Measurements from ENCODE around the gene TADA2B. TPM values are rescaled to one million over a fixed set of nuclear protein-coding genes. Genes with fewer than 3 reads are reported as not detected.

Gene TADA2B
- total and polyA plus RNA-seq, 10 of the 15 experiments (the other 5 are each of a cell fraction or from before 2014, with no cell fraction given) = 0.66 to 12.0 (median 5.6) TPM

DNA sequence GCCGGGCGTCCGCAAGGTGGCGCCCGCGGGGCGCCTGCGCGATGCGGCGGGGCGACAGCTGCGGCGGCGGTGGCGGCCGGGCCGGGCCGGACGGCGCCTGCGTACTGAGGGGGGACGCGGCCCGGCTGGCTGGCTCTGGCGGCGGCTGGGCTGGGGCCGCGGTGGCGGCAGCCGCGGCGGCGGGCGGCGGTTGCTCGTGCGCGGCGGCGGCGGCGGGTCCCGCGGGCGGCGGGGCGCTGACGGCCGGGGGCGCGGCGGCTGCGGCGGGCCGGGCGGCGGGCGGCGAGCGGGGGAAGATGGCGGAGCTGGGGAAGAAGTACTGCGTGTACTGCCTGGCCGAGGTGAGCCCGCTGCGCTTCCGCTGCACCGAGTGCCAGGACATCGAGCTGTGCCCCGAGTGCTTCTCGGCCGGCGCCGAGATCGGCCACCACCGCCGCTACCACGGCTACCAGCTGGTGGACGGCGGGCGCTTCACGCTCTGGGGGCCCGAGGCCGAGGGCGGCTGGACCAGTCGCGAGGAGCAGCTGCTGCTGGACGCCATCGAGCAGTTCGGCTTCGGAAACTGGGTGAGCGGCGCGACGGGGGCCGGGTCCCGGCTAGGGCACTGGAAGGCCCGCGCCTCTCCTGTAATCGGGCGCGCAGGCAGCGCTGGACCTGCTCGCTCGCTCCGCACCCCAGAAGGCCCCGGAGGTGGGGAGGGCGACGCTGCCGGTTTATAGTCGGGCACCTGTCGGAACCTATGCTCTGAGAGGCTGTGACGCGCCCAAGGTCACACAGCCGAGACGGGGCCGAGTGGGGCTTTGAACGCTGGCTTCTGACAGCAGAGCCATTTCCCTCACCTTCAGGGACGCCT is at the start of gene TADA2B (continued):
- peak; percentile 43 for TF ChIP-seq HDAC6 (IDR thresholded peaks at IDR 0.05; ENCODE audit: unreplicated experiment)

DNA sequence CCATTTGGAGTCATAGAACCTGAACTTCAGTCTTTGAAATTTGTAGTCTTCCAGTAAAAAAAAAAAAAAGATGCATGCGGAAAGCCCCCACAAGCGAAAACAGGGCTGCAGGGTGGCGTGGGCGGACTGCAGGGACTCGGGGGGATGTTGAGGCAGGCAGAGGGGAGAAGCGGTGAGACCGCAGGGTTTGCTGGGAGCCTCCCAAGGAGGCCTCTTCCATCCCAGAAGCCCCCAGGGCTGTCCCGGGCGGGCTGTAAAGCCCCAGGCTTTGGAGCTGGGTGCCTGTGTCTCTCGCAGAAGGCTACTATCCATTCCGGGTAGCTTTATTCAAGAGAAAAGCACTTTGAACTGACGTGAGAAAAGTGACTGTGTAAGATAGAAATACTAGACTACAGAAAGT is 46.7 kb upstream of the TADA2B start:
- Histone ChIP-seq H3K79me2 (ENCODE audit: control insufficient read depth, insufficient read depth, low read length) (peaks cover 12% of the 10 kb centered on the region), H4K20me1 (ENCODE audit: control insufficient read depth, insufficient read depth) (no peaks in the 10 kb centered on the region), H3K9me3 (replicated peaks; ENCODE audit: control insufficient read depth, insufficient read depth, low read length) (no peaks in the 10 kb centered on the region), H3K27me3 (replicated peaks in 1 of 2; ENCODE audit: control insufficient read depth in 2 of 2, insufficient read depth in 2 of 2, low read length in 1 of 2) (no peaks in the 10 kb centered on the region), H2AFZ (ENCODE audit: control insufficient read depth, low read depth, low read length) (no peak overlapping the region), H3K36me3 (ENCODE audit: control insufficient read depth in 2 of 2, insufficient read depth in 2 of 2, low read length in 1 of 2) (peaks cover 25 to 36% of the 10 kb centered on the region in 2 experiments), H3K27ac (ENCODE audit: control insufficient read depth, insufficient read depth) (no peak overlapping the region), H3K4me2 (ENCODE audit: control insufficient read depth, insufficient read depth) (no peak overlapping the region), H3K4me3 (no peak overlapping the region), H3K9ac (ENCODE audit: control insufficient read depth, insufficient read depth, low read length) (no peak overlapping the region), H3K4me1 (ENCODE audit: control insufficient read depth, insufficient read depth, low read length) (peaks cover 20% of the 10 kb centered on the region)
- no TSS peak for BruUV-seq (replicated peaks)
- no peak for TF ChIP-seq CREB1 (IDR thresholded peaks at IDR 0.05; ENCODE audit: low read depth)
- TF ChIP-seq POLR2AphosphoS2 (IDR thresholded peaks at IDR 0.05; ENCODE audit: low read depth, low read length) = no peak
- TF ChIP-seq, protein P1, sequence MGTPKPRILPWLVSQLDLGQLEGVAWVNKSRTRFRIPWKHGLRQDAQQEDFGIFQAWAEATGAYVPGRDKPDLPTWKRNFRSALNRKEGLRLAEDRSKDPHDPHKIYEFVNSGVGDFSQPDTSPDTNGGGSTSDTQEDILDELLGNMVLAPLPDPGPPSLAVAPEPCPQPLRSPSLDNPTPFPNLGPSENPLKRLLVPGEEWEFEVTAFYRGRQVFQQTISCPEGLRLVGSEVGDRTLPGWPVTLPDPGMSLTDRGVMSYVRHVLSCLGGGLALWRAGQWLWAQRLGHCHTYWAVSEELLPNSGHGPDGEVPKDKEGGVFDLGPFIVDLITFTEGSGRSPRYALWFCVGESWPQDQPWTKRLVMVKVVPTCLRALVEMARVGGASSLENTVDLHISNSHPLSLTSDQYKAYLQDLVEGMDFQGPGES (IDR thresholded peaks at IDR 0.05) = no peak
- TF ChIP-seq JUNB (IDR thresholded peaks at IDR 0.05) = no peak
- no peak for TF ChIP-seq HDAC6 (IDR thresholded peaks at IDR 0.05; ENCODE audit: unreplicated experiment)
- TF ChIP-seq SREBF1 (IDR thresholded peaks at IDR 0.05; ENCODE audit: low read length) = no peak
- no peak for FAIRE-seq
- ChIA-PET SMC1A (ENCODE audit: uncharacterized antibody, unreplicated experiment) (no interaction called here), POLR2A (no interaction called here), RAD21 (ENCODE audit: unreplicated experiment) (no interaction called here), CTCF (no interaction called here)
- intact Hi-C loops (cut with micrococcal nuclease; ENCODE audit: unreplicated experiment) (no loop called here), in situ Hi-C loops (cut with MboI) (no loop called here)
- 94% methylated on average over 12 of the region's 12 CpGs for WGBS (ENCODE audit: insufficient coverage, insufficient replicate concordance, low lambda C conversion rate, missing lambda C conversion rate)
- no peak for ATAC-seq
- no peak for DNase-seq (ENCODE audit: low read depth, low spot score)

Data from GM12878 (cell line).